A549 (cell line): Measurements from ENCODE around the gene SEMA3A.

Experiments
- HMGXB4 ChIP-seq: fragments of 250-450 bp; sonication (Bioruptor Pico); IDR thresholded peaks from 2 replicates; pipeline ENCODE4 v1.5.0; 2021; ENCODE audit warnings: mild to moderate bottlenecking, moderate library complexity, borderline replicate concordance
- MYC ChIP-seq: IDR thresholded peaks from 2 replicates; pipeline ENCODE4 v1.6.1; 2012; ENCODE audit warnings: mild to moderate bottlenecking, inconsistent platforms, low read length, improper control_type of control experiment, borderline replicate concordance
- RAD21 ChIP-seq, 2 experiments: fragments of >200 bp in 1 of 2; sonication (Bioruptor Twin) in 1 of 2; formaldehyde crosslinking in 1 of 2; IDR thresholded peaks in 1 of 2; conservative IDR thresholded peaks in 1 of 2; 2 replicates in 1 of 2; 3 replicates in 1 of 2; pipeline ENCODE4 v1.6.1; 2012 to 2018; ENCODE audit warnings: inconsistent platforms in 1 of 2
- SMC3 ChIP-seq: fragments of >200 bp; sonication (Bioruptor Twin); formaldehyde crosslinking; IDR thresholded peaks from 3 replicates; pipeline ENCODE4 v1.6.1; 2018; ENCODE audit warnings: inconsistent platforms
- TF ChIP-seq, protein P1 (sequence below): fragments of 200-600 bp; sonication (generic); IDR thresholded peaks from 2 replicates; pipeline ENCODE4 v1.6.1; 2016; ENCODE audit warnings: antibody characterized with exemption, mild to moderate bottlenecking, moderate library complexity

- no peak for TF ChIP-seq RAD21 (conservative IDR thresholded peaks at IDR 0.05 in 1 of 2, IDR thresholded peaks at IDR 0.05 in 1 of 2)
- no peak for TF ChIP-seq HMGXB4 (CRISPR knock-in tag)
- no peak for TF ChIP-seq MYC
- TF ChIP-seq SMC3, result no peak
- TF ChIP-seq, protein P1, sequence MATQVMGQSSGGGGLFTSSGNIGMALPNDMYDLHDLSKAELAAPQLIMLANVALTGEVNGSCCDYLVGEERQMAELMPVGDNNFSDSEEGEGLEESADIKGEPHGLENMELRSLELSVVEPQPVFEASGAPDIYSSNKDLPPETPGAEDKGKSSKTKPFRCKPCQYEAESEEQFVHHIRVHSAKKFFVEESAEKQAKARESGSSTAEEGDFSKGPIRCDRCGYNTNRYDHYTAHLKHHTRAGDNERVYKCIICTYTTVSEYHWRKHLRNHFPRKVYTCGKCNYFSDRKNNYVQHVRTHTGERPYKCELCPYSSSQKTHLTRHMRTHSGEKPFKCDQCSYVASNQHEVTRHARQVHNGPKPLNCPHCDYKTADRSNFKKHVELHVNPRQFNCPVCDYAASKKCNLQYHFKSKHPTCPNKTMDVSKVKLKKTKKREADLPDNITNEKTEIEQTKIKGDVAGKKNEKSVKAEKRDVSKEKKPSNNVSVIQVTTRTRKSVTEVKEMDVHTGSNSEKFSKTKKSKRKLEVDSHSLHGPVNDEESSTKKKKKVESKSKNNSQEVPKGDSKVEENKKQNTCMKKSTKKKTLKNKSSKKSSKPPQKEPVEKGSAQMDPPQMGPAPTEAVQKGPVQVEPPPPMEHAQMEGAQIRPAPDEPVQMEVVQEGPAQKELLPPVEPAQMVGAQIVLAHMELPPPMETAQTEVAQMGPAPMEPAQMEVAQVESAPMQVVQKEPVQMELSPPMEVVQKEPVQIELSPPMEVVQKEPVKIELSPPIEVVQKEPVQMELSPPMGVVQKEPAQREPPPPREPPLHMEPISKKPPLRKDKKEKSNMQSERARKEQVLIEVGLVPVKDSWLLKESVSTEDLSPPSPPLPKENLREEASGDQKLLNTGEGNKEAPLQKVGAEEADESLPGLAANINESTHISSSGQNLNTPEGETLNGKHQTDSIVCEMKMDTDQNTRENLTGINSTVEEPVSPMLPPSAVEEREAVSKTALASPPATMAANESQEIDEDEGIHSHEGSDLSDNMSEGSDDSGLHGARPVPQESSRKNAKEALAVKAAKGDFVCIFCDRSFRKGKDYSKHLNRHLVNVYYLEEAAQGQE, result no peak
Measured at GRCh38 chr7:84027678-84028077, 166.9 kb downstream of the SEMA3A start.
